CD4-positive, alpha-beta T cell treated with Interleukin-15 for 4 hours (primary cell): ENCODE measurements around the gene ZNF284.
"Not testable (repeated sequence)": the region's sequence is repeated elsewhere in the genome, so short reads cannot be mapped to it uniquely, and the experiment has no call there.

ENCODE experiments used
- DNase-seq: peaks from one replicate; pipeline ENCODE4 v3.0.0-alpha.2; 2020; ENCODE audit warnings: low spot score

The ZNF284 gene

GRCh38 chr19:44111910-44112463, 40.0 kb downstream of the ZNF284 start:
- DNase-seq = no peak

DNA sequence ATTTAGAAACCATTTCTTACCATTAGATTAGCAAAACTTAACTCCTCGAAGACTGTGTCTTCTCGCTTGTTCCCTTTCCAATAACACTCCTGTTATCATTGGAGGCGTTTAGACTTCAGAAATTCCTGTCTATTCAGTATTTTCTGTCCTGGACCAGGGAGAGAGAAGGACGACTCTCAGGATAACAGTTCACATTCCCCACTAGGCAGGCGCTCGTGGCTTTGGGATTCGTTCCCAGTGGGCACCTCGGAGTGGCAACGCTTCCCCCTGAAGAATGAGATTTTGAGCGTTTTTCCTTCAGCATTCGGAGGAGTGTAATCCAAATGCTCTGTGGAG, 40.8 kb downstream of the ZNF284 start:
- no peak for DNase-seq

DNA sequence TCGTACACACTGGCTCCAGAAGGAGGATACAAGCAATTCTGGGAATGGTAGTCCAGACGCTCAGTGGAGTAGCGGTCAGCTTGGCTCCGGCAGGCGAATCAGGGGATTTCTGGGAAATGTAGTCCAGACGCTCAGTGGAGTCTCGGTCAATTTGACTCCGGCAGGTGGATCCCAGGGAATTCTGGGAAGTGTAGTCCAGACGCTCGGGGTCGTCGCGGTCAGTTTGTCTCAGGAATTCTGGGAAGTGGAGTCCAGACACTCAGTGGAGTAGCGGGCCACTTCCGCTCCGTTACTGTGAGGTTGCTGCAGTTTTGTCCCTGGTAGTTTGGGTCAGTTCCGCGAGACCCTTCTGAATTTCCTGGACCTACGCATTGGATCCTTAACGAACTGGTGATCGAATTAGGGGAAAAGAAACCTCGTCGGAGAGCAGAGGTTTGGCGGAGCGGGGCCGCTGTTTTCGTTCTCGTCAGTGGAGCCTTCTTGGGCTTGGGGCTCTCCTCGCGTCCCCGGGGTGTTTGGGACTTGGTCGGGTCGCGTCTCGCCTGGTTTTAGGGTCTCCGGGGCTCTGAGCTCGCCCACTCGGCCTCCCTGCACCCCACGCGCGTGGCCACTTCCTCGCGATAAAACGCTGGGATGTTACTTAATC, 41.3 kb downstream of the ZNF284 start, which contains the start of gene ZNF225:
ZNF225 (plus strand) TSS at position 262 of the 646 bp plus-strand sequence. CDS start 2,429 bp downstream, outside the sequence.
- DNase-seq = peak; percentile 92

- no peak for DNase-seq
Observed at GRCh38 chr19:44113784-44114390, 41.9 kb downstream of the ZNF284 start.

GRCh38 chr19:44121162-44121561, 49.2 kb downstream of the ZNF284 start:
- DNase-seq = not testable (repeated sequence)

GRCh38 chr19:44131955-44132354, 60.0 kb downstream of the ZNF284 start:
- DNase-seq = no peak
